Activated CD8-positive, alpha-beta T cell treated with anti-CD3 and anti-CD28 coated beads for 36 hours (primary cell): ENCODE data around the gene LRRC25. TPM values are rescaled to one million over a fixed set of nuclear protein-coding genes. Genes with fewer than 3 reads are reported as not detected.

Source experiments
- ATAC-seq: fragments of 200-7000 bp; cut with Tn5 transposase; one replicate; pipeline ENCODE4 v1.10.0; 2021; ENCODE audit warnings: mild to moderate bottlenecking, moderate library complexity
- CTCF ChIA-PET: fragments of 350-600 bp; sonication (Branson Sonifier 250); formaldehyde crosslinking; loops from one replicate; lab custom pipeline; 2021; ENCODE audit warnings: antibody characterized with exemption; lab: Charles Lee
- POLR2A ChIA-PET: fragments of 350-600 bp; sonication (Branson Sonifier 250); formaldehyde crosslinking; loops from one replicate; lab custom pipeline; 2021; ENCODE audit warnings: antibody characterized with exemption; lab: Charles Lee
- DNase-seq: peaks from one replicate; pipeline ENCODE4 v3.0.0-alpha.2; 2020
- H3K27ac Mint-ChIP-seq: one replicate; pipeline ENCODE4 v1.8.0; 2021; ENCODE audit warnings: mild to moderate bottlenecking, mixed read lengths
- H3K27me3 Mint-ChIP-seq: one replicate; pipeline ENCODE4 v1.8.0; 2021; ENCODE audit warnings: mixed read lengths
- H3K36me3 Mint-ChIP-seq: one replicate; pipeline ENCODE4 v1.8.0; 2021; ENCODE audit warnings: low read depth, mixed read lengths
- H3K4me1 Mint-ChIP-seq: one replicate; pipeline ENCODE4 v1.8.0; 2021; ENCODE audit warnings: low read depth, mixed read lengths
- H3K4me3 Mint-ChIP-seq: one replicate; pipeline ENCODE4 v1.8.0; 2021; ENCODE audit warnings: mild to moderate bottlenecking, moderate library complexity, mixed read lengths
- H3K9me3 Mint-ChIP-seq: one replicate; pipeline ENCODE4 v1.8.0; 2021; ENCODE audit warnings: mixed read lengths
- intact Hi-C: fragments of 100-400 bp; cut with micrococcal nuclease; formaldehyde crosslinking; loops from one replicate; pipeline ENCODE4 v1.10.0; 2022
- total RNA-seq, 2 experiments: library from RNA; stranded (reverse); gene quantifications; one replicate each; pipeline ENCODE4 v1.2.3, GENCODE V29; 2021
- TF ChIP-seq, protein P1 (sequence below): fragments of 200-600 bp; IDR thresholded peaks from one replicate; pipeline ENCODE4 v1.8.0; 2022; ENCODE audit warnings: antibody characterized with exemption, mild to moderate bottlenecking

The LRRC25 gene
- total RNA-seq, 2 experiments from 2014 or later: not detected

DNA sequence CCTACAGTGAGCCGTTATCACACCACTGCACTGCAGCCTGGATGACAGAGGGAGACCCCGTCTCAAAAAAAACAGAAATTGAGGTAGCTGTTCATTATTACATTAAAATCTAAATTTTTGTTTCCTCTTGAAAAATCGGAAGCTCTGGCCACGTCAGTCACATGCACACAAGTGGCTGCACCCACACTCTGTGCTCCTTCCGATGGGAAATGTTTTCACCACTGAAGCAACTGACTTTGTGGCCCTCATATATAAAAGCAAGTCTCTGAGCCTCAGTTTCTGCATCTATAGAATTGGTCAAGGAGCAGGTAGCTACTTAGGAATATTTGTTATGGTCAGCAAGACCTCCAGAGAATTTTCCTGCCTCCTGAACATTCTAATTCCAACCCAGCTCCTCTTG lies 4.5 kb downstream of the LRRC25 start:
- DNase-seq (no peak), ATAC-seq (no peak)
- H3K27me3 Mint-ChIP-seq: peaks cover 16% of the 10 kb centered on the region
- intact Hi-C loops: no loop called here
- peaks cover 4% of the 10 kb centered on the region for H3K4me1 Mint-ChIP-seq
- POLR2A ChIA-PET: interaction anchor here (1.7 kb wide), 1 partner anchor 23 kb away, joined by 4 read pairs; no protein-coding TSS in a partner anchor
- H3K27ac Mint-ChIP-seq: no peak overlapping the region
- TF ChIP-seq, protein P1, sequence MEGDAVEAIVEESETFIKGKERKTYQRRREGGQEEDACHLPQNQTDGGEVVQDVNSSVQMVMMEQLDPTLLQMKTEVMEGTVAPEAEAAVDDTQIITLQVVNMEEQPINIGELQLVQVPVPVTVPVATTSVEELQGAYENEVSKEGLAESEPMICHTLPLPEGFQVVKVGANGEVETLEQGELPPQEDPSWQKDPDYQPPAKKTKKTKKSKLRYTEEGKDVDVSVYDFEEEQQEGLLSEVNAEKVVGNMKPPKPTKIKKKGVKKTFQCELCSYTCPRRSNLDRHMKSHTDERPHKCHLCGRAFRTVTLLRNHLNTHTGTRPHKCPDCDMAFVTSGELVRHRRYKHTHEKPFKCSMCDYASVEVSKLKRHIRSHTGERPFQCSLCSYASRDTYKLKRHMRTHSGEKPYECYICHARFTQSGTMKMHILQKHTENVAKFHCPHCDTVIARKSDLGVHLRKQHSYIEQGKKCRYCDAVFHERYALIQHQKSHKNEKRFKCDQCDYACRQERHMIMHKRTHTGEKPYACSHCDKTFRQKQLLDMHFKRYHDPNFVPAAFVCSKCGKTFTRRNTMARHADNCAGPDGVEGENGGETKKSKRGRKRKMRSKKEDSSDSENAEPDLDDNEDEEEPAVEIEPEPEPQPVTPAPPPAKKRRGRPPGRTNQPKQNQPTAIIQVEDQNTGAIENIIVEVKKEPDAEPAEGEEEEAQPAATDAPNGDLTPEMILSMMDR: no peak
- no peaks in the 10 kb centered on the region for H3K36me3 Mint-ChIP-seq
- CTCF ChIA-PET: interaction anchor here (0.6 to 0.9 kb wide), 4 partner anchors 17 to 443 kb away, joined by 3 to 4 read pairs (median 4); no protein-coding TSS in a partner anchor
- no peak overlapping the region for H3K4me3 Mint-ChIP-seq
- H3K9me3 Mint-ChIP-seq: no peaks in the 10 kb centered on the region

GRCh38 chr19:18392417-18392816 lies 5.0 kb downstream of the LRRC25 start:
- TF ChIP-seq, protein P1: no peak
- Mint-ChIP-seq H3K36me3 (no peaks in the 10 kb centered on the region), H3K27me3 (peaks cover 18% of the 10 kb centered on the region), H3K9me3 (no peaks in the 10 kb centered on the region), H3K4me3 (no peak overlapping the region), H3K27ac (no peak overlapping the region), H3K4me1 (peaks cover 6% of the 10 kb centered on the region)
- intact Hi-C loops: no loop called here
- DNase-seq (no peak), ATAC-seq (no peak)
- POLR2A ChIA-PET: no interaction called here
- CTCF ChIA-PET: interaction anchor here (0.7 to 0.9 kb wide), 2 partner anchors 18 to 140 kb away, joined by 3 to 4 read pairs; no protein-coding TSS in a partner anchor

DNA sequence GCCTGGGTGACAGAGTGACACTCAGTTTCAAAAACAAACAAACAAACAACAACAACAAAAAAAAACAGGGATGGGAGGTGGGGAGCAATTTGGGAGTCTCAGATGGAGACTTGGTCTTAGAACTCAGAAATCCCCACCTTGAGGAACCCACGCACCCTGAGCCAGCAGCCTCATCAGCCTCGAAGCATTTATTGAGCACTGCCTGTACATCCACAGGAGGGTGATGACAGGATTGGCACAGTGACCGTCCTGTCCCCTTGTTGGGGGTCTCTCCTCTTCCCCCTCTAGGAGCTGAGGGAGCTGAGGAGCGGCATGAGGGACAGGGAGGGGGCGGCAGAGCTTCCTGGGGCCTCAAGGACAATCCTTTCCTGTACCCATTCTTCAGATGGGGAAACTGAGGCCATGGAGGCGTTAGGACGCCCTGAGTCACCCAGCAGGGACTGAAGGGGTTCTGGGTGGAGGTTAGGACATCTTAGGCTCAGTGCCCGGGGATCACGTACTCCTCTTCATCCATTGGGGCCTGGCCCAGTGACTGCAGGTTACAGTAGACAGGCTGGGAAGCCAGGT lies 5.8 kb downstream of the LRRC25 start:
- ATAC-seq (no peak), DNase-seq (no peak)
- H3K4me1 Mint-ChIP-seq: peaks cover 6% of the 10 kb centered on the region
- no peaks in the 10 kb centered on the region for H3K36me3 Mint-ChIP-seq
- H3K9me3 Mint-ChIP-seq: no peaks in the 10 kb centered on the region
- intact Hi-C loops: no loop called here
- H3K27ac Mint-ChIP-seq: no peak overlapping the region
- POLR2A ChIA-PET: interaction anchor here (1.2 kb wide), 1 partner anchor 111 kb away, joined by 3 read pairs; no protein-coding TSS in a partner anchor
- peaks cover 25% of the 10 kb centered on the region for H3K27me3 Mint-ChIP-seq
- CTCF ChIA-PET: interaction anchor here (0.9 to 6.7 kb wide), 3 partner anchors 9 to 23 kb away, joined by 3 to 181 read pairs (median 4); partner anchors contain the start of gene SSBP4
- TF ChIP-seq, protein P1: no peak
- H3K4me3 Mint-ChIP-seq: no peak overlapping the region

DNA sequence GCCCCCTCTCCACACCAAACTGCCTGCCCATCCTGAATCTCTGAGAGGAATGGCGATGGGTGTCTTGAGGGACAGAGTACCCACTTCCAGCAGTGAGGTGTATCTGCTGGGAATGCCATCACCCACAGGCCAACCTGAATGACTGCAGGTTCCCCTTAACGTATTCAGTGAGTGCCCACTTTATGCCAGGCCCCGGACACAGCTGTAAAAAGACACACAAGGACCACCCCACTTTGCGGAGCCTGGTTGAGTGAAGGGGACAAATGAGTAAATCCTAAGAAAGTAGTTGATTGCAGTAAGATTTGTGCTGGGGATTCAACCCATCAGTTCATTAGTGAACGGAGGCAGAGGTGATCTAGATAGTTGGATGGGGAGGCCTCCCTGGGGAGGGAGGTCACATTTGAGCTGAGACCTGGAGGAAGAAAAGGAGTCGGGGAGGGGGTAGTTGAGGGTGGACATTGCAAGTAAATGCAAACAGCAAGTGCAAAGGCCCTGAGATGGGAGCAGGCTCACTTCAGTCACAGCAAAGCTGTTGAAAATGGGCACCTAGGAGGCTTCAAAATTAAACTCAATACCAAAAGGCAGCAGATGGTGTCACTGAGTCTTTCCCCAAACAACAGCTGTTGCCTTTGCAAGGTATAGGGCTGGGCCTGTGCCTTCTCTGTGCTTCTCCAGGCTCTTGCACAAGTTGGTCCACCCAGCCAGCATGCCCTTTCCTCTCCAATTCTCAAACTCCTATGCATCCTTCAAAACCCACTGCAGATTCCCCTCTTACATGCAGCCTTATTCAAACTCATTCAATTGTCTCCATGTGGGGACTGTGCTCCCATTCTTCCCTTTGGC lies 7.1 kb downstream of the LRRC25 start:
- no peaks in the 10 kb centered on the region for H3K36me3 Mint-ChIP-seq
- ChIA-PET POLR2A (interaction anchor here (1.1 to 1.2 kb wide), 4 partner anchors 10 to 111 kb away, joined by 3 to 5 read pairs (median 3); no protein-coding TSS in a partner anchor), CTCF (interaction anchor here (1.4 to 6.7 kb wide), 7 partner anchors 11 to 112 kb away, joined by 4 to 181 read pairs (median 28); partner anchors contain the start of genes LSM4 and SSBP4)
- DNase-seq (no peak), ATAC-seq (no peak)
- H3K27me3 Mint-ChIP-seq: peaks cover 34% of the 10 kb centered on the region
- intact Hi-C loops: no loop called here
- no peak overlapping the region for H3K27ac Mint-ChIP-seq
- TF ChIP-seq, protein P1: no peak
- H3K4me3 Mint-ChIP-seq: no peak overlapping the region
- peaks cover 6% of the 10 kb centered on the region for H3K4me1 Mint-ChIP-seq
- no peaks in the 10 kb centered on the region for H3K9me3 Mint-ChIP-seq
